SK-N-SH treated with all-trans-retinoic acid at 6 μM for 48 hours (cell line): ENCODE results near the gene RPS15A.

Experiments
- OSR1 ChIP-seq: fragments of 250-450 bp; sonication (Bioruptor Pico); IDR thresholded peaks from 2 replicates; pipeline ENCODE4 v1.8.0; 2022; ENCODE audit warnings: moderate library complexity, mild to moderate bottlenecking, inconsistent platforms
- RARB ChIP-seq: fragments of 250-450 bp; sonication (Bioruptor Pico); IDR thresholded peaks from 2 replicates; pipeline ENCODE4 v1.8.0; 2021; ENCODE audit warnings: mild to moderate bottlenecking, moderate library complexity
- TF ChIP-seq, protein P1 (sequence below): fragments of 250-450 bp; sonication (Bioruptor Pico); IDR thresholded peaks from 2 replicates; pipeline ENCODE4 v1.8.0; 2020; ENCODE audit warnings: mild to moderate bottlenecking, moderate library complexity, borderline replicate concordance
- TF ChIP-seq, protein P2 (sequence below): fragments of 250-450 bp; sonication (Bioruptor Pico); IDR thresholded peaks from 2 replicates; pipeline ENCODE4 v1.5.1; 2020; ENCODE audit warnings: low read depth, mild to moderate bottlenecking, moderate library complexity

DNA sequence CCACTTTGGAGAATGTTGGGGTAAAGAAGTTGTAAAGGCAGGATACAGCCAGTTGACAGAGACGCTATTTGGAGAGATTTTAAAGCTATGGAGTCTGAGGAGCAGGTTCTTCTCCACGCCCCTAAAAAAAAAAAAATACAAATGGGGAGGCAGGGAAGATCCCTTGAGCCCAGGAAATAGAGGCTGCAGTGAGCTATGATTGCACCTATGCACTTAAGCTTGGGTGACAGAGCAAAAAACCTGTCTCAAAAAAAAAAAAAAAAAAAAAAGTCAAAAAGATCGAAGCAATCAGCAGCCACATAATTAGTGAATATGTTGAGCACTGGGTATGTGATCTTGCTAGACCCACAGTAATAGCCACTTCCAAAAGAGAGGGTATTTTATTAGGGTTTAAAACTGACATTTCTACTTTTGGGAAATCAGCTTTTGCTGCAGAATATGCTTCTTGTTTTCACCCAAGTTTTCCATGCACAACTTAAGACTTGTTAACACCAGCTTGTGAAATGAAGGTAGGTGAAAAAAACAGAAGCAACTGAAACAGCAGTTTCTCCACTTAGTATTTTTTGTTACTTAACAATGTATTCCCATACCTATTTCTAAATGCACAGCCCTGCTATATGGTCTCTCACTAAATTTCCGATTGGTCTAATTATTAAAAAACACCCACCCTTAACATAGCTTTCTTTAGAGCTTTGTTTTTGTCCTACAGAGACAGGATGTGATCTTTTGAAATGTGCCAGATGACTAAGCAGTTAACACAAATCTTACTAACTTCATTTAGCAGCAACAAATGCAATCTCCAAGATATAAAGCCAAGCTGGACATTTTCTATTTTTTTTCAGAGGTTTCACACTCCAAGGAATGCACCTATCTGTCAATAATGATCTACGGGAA is 13.7 kb upstream of the RPS15A start:
- no peak for TF ChIP-seq OSR1 (CRISPR knock-in tag)
- TF ChIP-seq, protein P1, sequence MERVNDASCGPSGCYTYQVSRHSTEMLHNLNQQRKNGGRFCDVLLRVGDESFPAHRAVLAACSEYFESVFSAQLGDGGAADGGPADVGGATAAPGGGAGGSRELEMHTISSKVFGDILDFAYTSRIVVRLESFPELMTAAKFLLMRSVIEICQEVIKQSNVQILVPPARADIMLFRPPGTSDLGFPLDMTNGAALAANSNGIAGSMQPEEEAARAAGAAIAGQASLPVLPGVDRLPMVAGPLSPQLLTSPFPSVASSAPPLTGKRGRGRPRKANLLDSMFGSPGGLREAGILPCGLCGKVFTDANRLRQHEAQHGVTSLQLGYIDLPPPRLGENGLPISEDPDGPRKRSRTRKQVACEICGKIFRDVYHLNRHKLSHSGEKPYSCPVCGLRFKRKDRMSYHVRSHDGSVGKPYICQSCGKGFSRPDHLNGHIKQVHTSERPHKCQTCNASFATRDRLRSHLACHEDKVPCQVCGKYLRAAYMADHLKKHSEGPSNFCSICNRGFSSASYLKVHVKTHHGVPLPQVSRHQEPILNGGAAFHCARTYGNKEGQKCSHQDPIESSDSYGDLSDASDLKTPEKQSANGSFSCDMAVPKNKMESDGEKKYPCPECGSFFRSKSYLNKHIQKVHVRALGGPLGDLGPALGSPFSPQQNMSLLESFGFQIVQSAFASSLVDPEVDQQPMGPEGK (CRISPR knock-in tag) = no peak
- no peak for TF ChIP-seq RARB
- TF ChIP-seq, protein P2, sequence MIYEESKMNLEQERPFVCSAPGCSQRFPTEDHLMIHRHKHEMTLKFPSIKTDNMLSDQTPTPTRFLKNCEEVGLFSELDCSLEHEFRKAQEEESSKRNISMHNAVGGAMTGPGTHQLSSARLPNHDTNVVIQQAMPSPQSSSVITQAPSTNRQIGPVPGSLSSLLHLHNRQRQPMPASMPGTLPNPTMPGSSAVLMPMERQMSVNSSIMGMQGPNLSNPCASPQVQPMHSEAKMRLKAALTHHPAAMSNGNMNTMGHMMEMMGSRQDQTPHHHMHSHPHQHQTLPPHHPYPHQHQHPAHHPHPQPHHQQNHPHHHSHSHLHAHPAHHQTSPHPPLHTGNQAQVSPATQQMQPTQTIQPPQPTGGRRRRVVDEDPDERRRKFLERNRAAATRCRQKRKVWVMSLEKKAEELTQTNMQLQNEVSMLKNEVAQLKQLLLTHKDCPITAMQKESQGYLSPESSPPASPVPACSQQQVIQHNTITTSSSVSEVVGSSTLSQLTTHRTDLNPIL = no peak
